ENCODE measurements around the gene BUB1B. TPM values are rescaled to one million over a fixed set of nuclear protein-coding genes. Genes with fewer than 3 reads are reported as not detected.

BUB1B gene
- total RNA-seq: 0.81 and 1.6 TPM in 2 replicates

GRCh38 chr15:40160689-40161688 is at the start of gene BUB1B:
Gene BUB1B (plus strand): TSS chr15:40161069. CDS start chr15:40161221, 152 bp downstream.

GRCh38 chr15:40238532-40239403 is 77.9 kb downstream of the BUB1B start, which contains the start of gene PAK6:
Gene PAK6 (plus strand): TSS chr15:40239063. CDS start chr15:40264786, 25,723 bp downstream.

Other genes starting within 250 kb of the BUB1B start
- 38.0 and 40.3 TPM in 2 replicates for gene GPR176, start 240.8 kb upstream of the BUB1B start, total RNA-seq
- 42.6 and 50.9 TPM in 2 replicates for gene EIF2AK4, start 227.0 kb upstream of the BUB1B start, total RNA-seq
- gene SRP14, start 121.9 kb upstream of the BUB1B start, total RNA-seq: 302 TPM in 2 replicates
- 2.1 and 2.3 TPM in 2 replicates for gene BMF, start 52.2 kb upstream of the BUB1B start, total RNA-seq
- not detected in 2 replicates for gene PAK6, start 78.0 kb downstream of the BUB1B start, total RNA-seq
- gene ANKRD63, start 122.0 kb downstream of the BUB1B start, total RNA-seq: not detected in 2 replicates
- 0.10 and 0.25 TPM in 2 replicates for gene PLCB2, start 146.9 kb downstream of the BUB1B start, total RNA-seq
- 11.4 and 12.9 TPM in 2 replicates for gene INAFM2, start 162.6 kb downstream of the BUB1B start, total RNA-seq
- 0.44 and 1.3 TPM in 2 replicates for gene CCDC9B, start 179.9 kb downstream of the BUB1B start, total RNA-seq
- gene PHGR1, start 190.0 kb downstream of the BUB1B start, total RNA-seq: not detected in 2 replicates
- 0.10 and 0.19 TPM in 2 replicates for gene DISP2, start 197.2 kb downstream of the BUB1B start, total RNA-seq
- 6.9 and 9.6 TPM in 2 replicates for gene KNSTRN, start 221.7 kb downstream of the BUB1B start, total RNA-seq
- 39.0 and 41.2 TPM in 2 replicates for gene IVD, start 244.7 kb downstream of the BUB1B start, total RNA-seq